HG02970 (cell line): ENCODE data around the gene DEGS2.

Experiments used
- ATAC-seq: cut with Tn5 transposase; IDR thresholded peaks from one replicate; pipeline ENCODE4 v1.9.1; 2021; ENCODE audit warnings: mild to moderate bottlenecking, moderate library complexity, moderate number of reproducible peaks; ENCODE audit not compliant: unreplicated experiment, low FRiP score

Gene DEGS2

GRCh38 chr14:100117633-100118395, 41.6 kb downstream of the DEGS2 start:
- ATAC-seq, result no peak

- ATAC-seq, result no peak
Measured at GRCh38 chr14:100117026-100117425, 42.4 kb downstream of the DEGS2 start.

- no peak for ATAC-seq
Measured at GRCh38 chr14:100116134-100116533, 43.3 kb downstream of the DEGS2 start.

- ATAC-seq, result no peak
Measured at GRCh38 chr14:100115726-100116125, 43.7 kb downstream of the DEGS2 start.

- ATAC-seq, result no peak
Measured at GRCh38 chr14:100115236-100115635, 44.2 kb downstream of the DEGS2 start.

GRCh38 chr14:100114109-100114765, 45.2 kb downstream of the DEGS2 start:
- no peak for ATAC-seq

- ATAC-seq, result no peak
Measured at GRCh38 chr14:100111931-100112704, 47.3 kb downstream of the DEGS2 start.

- ATAC-seq, result no peak
Measured at GRCh38 chr14:100110816-100111215, 48.6 kb downstream of the DEGS2 start.

- no peak for ATAC-seq
Measured at GRCh38 chr14:100109594-100109955, 49.9 kb downstream of the DEGS2 start.

GRCh38 chr14:100108840-100109593, 50.4 kb downstream of the DEGS2 start:
- ATAC-seq, result no peak

- no peak for ATAC-seq
Measured at GRCh38 chr14:100108042-100108825, 51.2 kb downstream of the DEGS2 start.

GRCh38 chr14:100107236-100107635, 52.2 kb downstream of the DEGS2 start:
- ATAC-seq, result no peak

- no peak for ATAC-seq
Measured at GRCh38 chr14:100106250-100107112, 53.0 kb downstream of the DEGS2 start.

- ATAC-seq, result no peak
Measured at GRCh38 chr14:100105357-100106169, 53.9 kb downstream of the DEGS2 start.

- ATAC-seq, result no peak
Measured at GRCh38 chr14:100104523-100105300, 54.7 kb downstream of the DEGS2 start.

- ATAC-seq, result no peak
Measured at GRCh38 chr14:100104006-100104352, 55.5 kb downstream of the DEGS2 start.

- no peak for ATAC-seq
Measured at GRCh38 chr14:100103250-100104005, 56.0 kb downstream of the DEGS2 start.
